Gastroesophageal sphincter (tissue), 3 donors: Measurements from ENCODE around the gene PTPRG.

Experiments
- POLR2A ChIP-seq, 2 donors: fragments of 450-650 bp; IDR thresholded peaks; one replicate each; pipeline ENCODE4 v1.6.1; 2017; ENCODE audit warnings: antibody characterized with exemption in 2 of 2, mild to moderate bottlenecking in 2 of 2, moderate library complexity in 1 of 2
- TF ChIP-seq, protein P1 (sequence below), 4 experiments: fragments of 200-600 bp in 2 of 4; fragments of 450-650 bp in 2 of 4; sonication (generic) in 1 of 4; IDR thresholded peaks; one replicate each; pipeline ENCODE4 v1.5.1; 2017 to 2019; ENCODE audit warnings: antibody characterized with exemption in 4 of 4, mild to moderate bottlenecking in 2 of 4, moderate library complexity in 2 of 4

- no peak for TF ChIP-seq POLR2A (IDR thresholded peaks at IDR 0.05)
- TF ChIP-seq, protein P1, sequence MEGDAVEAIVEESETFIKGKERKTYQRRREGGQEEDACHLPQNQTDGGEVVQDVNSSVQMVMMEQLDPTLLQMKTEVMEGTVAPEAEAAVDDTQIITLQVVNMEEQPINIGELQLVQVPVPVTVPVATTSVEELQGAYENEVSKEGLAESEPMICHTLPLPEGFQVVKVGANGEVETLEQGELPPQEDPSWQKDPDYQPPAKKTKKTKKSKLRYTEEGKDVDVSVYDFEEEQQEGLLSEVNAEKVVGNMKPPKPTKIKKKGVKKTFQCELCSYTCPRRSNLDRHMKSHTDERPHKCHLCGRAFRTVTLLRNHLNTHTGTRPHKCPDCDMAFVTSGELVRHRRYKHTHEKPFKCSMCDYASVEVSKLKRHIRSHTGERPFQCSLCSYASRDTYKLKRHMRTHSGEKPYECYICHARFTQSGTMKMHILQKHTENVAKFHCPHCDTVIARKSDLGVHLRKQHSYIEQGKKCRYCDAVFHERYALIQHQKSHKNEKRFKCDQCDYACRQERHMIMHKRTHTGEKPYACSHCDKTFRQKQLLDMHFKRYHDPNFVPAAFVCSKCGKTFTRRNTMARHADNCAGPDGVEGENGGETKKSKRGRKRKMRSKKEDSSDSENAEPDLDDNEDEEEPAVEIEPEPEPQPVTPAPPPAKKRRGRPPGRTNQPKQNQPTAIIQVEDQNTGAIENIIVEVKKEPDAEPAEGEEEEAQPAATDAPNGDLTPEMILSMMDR (IDR thresholded peaks at IDR 0.05) = no peak
These were observed 106.0 kb downstream of the PTPRG start for GRCh38 chr3:61667383-61667782.
